Measurements from ENCODE around the gene HFM1.
"Not testable (repeated sequence)": the region's sequence is repeated elsewhere in the genome, so short reads cannot be mapped to it uniquely, and the experiment has no call there.

Gene HFM1

GRCh38 chr1:91406773-91407389 is 2.2 kb upstream of the HFM1 start:
- Histone ChIP-seq H3K27me3 (ENCODE audit: control insufficient read depth, insufficient read depth, low read length) (peaks cover 16% of the 10 kb centered on the region), H3K9ac (ENCODE audit: low read depth, low read length) (no peak overlapping the region), H3K36me3 (ENCODE audit: insufficient read depth, low read length) (no peaks in the 10 kb centered on the region)

DNA sequence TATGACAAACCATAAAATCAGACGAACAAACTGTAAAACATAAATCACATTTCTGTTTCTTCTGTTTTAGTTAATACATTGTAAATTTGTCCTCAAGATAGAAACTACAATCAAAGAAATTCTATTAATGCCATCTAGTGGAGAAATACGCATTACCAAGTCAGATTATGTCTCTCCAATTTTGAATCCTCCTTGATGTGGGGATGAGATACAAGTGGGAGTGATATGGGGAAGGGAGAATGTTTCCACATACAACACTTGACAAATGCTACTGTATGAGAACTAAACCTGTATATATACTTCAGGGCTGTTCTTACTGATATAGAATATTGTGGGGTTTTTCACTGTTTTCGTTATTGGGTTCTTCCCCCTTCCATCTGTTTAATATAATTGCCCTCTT is 2.6 kb downstream of the HFM1 start:
- peaks cover 5% of the 10 kb centered on the region for H3K27me3 ChIP-seq (ENCODE audit: control insufficient read depth, insufficient read depth, low read length)

More at GRCh38 chr1:91406773-91407389, 2.2 kb upstream of the HFM1 start:
- Histone ChIP-seq H3K9me3 (replicated peaks; ENCODE audit: low read length) (no peaks in the 10 kb centered on the region), H3K4me3 (ENCODE audit: low read length) (no peak overlapping the region), H3K4me2 (ENCODE audit: low read length) (no peak overlapping the region), H3K4me1 (ENCODE audit: control insufficient read depth, insufficient read depth, low read length) (no peaks in the 10 kb centered on the region)

DNA sequence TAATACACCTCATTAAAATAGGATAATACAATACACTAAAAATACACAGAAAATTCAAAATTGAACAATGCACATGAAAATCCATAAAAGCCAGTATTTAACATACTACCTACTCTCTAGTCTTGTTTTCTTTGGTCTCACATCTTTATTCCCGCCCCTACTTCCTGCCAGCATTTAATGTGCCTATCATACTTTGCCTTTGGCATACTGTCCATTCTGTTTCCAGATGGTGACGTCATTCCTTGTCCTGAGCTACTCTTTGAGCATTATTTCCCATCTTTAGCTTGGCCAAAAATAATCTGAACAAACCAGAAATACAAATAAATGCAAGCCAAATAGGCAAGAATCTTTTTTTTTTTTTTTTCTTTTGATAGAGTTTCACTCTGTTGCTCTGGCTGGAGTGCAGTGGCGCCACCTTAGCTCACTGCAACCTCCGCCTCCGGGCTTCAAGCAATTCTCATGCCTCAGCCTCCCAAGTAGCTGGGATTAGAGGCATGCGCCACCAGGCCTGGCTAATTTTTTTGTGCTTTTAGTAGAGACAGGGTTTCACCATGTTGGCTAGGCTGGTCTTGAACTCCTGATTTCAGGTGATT is 4.4 kb downstream of the HFM1 start:
- Histone ChIP-seq H3K9ac (ENCODE audit: low read depth, low read length) (no peak overlapping the region), H3K4me3 (ENCODE audit: low read length) (no peak overlapping the region), H3K27me3 (ENCODE audit: control insufficient read depth, insufficient read depth, low read length) (no peaks in the 10 kb centered on the region), H3K4me1 (ENCODE audit: control insufficient read depth, insufficient read depth, low read length) (no peaks in the 10 kb centered on the region), H3K4me2 (ENCODE audit: low read length) (no peak overlapping the region), H3K9me3 (replicated peaks; ENCODE audit: low read length) (no peaks in the 10 kb centered on the region), H3K36me3 (ENCODE audit: insufficient read depth, low read length) (no peaks in the 10 kb centered on the region)

More for the DNA sequence above, 2.6 kb downstream of the HFM1 start:
- Histone ChIP-seq H3K9me3 (replicated peaks; ENCODE audit: low read length) (no peaks in the 10 kb centered on the region), H3K36me3 (ENCODE audit: insufficient read depth, low read length) (no peaks in the 10 kb centered on the region), H3K9ac (ENCODE audit: low read depth, low read length) (no peak overlapping the region), H3K4me1 (ENCODE audit: control insufficient read depth, insufficient read depth, low read length) (no peaks in the 10 kb centered on the region), H3K4me2 (ENCODE audit: low read length) (no peak overlapping the region), H3K4me3 (ENCODE audit: low read length) (no peak overlapping the region)

- Histone ChIP-seq H3K9me3 (replicated peaks; ENCODE audit: low read length) (no peaks in the 10 kb centered on the region), H3K4me3 (ENCODE audit: low read length) (no peak overlapping the region), H3K4me1 (ENCODE audit: control insufficient read depth, insufficient read depth, low read length) (no peaks in the 10 kb centered on the region), H3K36me3 (ENCODE audit: insufficient read depth, low read length) (no peaks in the 10 kb centered on the region), H3K4me2 (ENCODE audit: low read length) (no peak overlapping the region), H3K9ac (ENCODE audit: low read depth, low read length) (no peak overlapping the region), H3K27me3 (ENCODE audit: control insufficient read depth, insufficient read depth, low read length) (no peaks in the 10 kb centered on the region)
Measured at GRCh38 chr1:91398291-91398690, 6.3 kb downstream of the HFM1 start.

DNA sequence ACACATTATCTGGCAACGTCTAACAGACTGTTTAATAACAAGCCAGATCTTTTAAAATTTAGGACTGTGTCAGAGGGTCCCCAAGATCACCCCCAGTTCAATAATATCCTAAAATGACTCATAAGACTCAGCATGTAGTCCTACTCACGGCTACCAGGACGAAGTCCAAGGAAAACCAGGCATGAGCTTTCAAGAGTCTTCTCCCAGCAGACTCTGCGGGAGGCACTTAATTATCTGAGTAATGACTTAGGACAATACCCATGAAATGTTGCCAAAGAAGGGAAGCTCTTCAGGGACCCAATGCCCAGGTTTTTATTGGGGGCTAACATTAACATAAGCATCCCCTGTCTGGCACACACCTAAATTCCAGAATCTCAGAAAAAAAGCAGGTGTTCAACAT is 7.0 kb downstream of the HFM1 start:
- no peaks in the 10 kb centered on the region for H3K36me3 ChIP-seq (ENCODE audit: insufficient read depth, low read length)
- H3K4me2 ChIP-seq (ENCODE audit: low read length), result no peak overlapping the region
- H3K9me3 ChIP-seq (replicated peaks; ENCODE audit: low read length), result no peaks in the 10 kb centered on the region
- no peaks in the 10 kb centered on the region for H3K27me3 ChIP-seq (ENCODE audit: control insufficient read depth, insufficient read depth, low read length)
- H3K4me3 ChIP-seq (ENCODE audit: low read length), result no peak overlapping the region
- no peak overlapping the region for H3K9ac ChIP-seq (ENCODE audit: low read depth, low read length)
- no peaks in the 10 kb centered on the region for H3K4me1 ChIP-seq (ENCODE audit: control insufficient read depth, insufficient read depth, low read length)

DNA sequence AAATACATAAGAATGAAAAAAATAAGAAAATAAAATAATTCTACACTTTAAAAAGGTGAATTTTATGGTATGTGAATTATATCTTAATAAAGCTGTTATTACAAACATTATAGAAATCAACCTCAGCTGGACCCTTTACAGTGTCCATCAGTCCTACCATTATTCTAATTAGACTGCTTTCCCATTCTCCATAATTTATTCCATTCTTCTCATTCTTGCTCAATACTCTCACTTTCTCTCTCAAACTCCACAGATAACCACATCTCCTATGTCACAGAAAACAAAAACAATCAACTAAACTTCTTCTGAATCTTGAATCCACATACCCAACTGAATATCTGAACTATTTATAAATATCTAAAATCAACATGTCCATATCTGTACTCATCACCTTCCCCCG is 11.6 kb downstream of the HFM1 start:
- Histone ChIP-seq H3K4me2 (ENCODE audit: low read length) (no peak overlapping the region), H3K4me3 (ENCODE audit: low read length) (no peak overlapping the region), H3K27me3 (ENCODE audit: control insufficient read depth, insufficient read depth, low read length) (no peaks in the 10 kb centered on the region), H3K9ac (ENCODE audit: low read depth, low read length) (no peak overlapping the region), H3K36me3 (ENCODE audit: insufficient read depth, low read length) (no peaks in the 10 kb centered on the region), H3K9me3 (replicated peaks; ENCODE audit: low read length) (no peaks in the 10 kb centered on the region), H3K4me1 (ENCODE audit: control insufficient read depth, insufficient read depth, low read length) (no peaks in the 10 kb centered on the region)

DNA sequence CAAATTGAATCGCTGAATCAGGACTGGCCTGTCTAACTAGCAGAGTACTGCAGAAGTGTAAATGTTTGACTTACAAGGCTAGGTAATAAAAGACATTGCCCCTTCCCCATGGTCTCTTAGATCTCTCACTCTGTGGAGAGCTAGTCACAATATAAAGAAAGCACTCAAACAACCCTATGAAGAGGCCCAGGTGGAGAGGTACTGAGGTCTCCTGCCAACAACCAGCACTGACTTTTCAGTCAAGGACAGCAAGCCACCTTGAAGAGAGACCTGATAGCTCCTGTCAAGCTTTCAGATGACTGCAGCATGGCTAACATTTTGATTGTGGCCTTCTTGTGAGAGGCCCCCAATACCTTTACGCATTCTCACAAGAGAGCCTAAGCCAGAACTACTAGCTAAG is 18.5 kb downstream of the HFM1 start:
- Histone ChIP-seq H3K4me2 (ENCODE audit: low read length) (no peak overlapping the region), H3K9ac (ENCODE audit: low read depth, low read length) (no peak overlapping the region), H3K27me3 (ENCODE audit: control insufficient read depth, insufficient read depth, low read length) (no peaks in the 10 kb centered on the region), H3K36me3 (ENCODE audit: insufficient read depth, low read length) (no peaks in the 10 kb centered on the region), H3K4me3 (ENCODE audit: low read length) (no peak overlapping the region), H3K4me1 (ENCODE audit: control insufficient read depth, insufficient read depth, low read length) (no peaks in the 10 kb centered on the region), H3K9me3 (replicated peaks; ENCODE audit: low read length) (no peaks in the 10 kb centered on the region)

GRCh38 chr1:91383456-91383855 is 21.2 kb downstream of the HFM1 start:
- Histone ChIP-seq H3K9ac (ENCODE audit: low read depth, low read length) (no peak overlapping the region), H3K4me1 (ENCODE audit: control insufficient read depth, insufficient read depth, low read length) (no peaks in the 10 kb centered on the region), H3K36me3 (ENCODE audit: insufficient read depth, low read length) (no peaks in the 10 kb centered on the region), H3K27me3 (ENCODE audit: control insufficient read depth, insufficient read depth, low read length) (no peaks in the 10 kb centered on the region), H3K9me3 (replicated peaks; ENCODE audit: low read length) (no peaks in the 10 kb centered on the region), H3K4me2 (ENCODE audit: low read length) (no peak overlapping the region), H3K4me3 (ENCODE audit: low read length) (no peak overlapping the region)

- Histone ChIP-seq H3K27me3 (ENCODE audit: control insufficient read depth, insufficient read depth, low read length) (no peaks in the 10 kb centered on the region), H3K4me3 (ENCODE audit: low read length) (no peak overlapping the region), H3K4me2 (ENCODE audit: low read length) (no peak overlapping the region), H3K4me1 (ENCODE audit: control insufficient read depth, insufficient read depth, low read length) (no peaks in the 10 kb centered on the region), H3K36me3 (ENCODE audit: insufficient read depth, low read length) (no peaks in the 10 kb centered on the region), H3K9me3 (replicated peaks; ENCODE audit: low read length) (no peaks in the 10 kb centered on the region), H3K9ac (ENCODE audit: low read depth, low read length) (no peak overlapping the region)
Measured at GRCh38 chr1:91381844-91382243, 22.8 kb downstream of the HFM1 start.

DNA sequence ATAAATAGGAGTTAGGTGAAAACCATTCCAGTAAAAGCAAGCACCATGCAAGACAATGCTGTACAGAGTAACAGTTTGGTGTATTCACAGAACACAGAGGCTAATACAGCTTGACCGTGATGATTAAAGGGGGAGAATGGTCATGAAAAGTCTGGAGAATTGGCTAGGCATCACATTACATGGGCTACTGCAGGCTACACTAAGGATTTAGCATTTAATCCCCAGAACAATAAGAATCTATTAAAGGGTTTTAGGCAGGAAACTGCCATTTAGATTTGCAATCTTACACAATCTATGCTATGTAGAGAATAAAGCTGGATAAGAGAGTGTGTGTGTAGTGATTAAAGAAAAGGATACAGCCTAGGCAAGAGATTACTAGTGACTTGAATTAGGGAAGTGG is 30.6 kb downstream of the HFM1 start:
- no peak overlapping the region for H3K4me2 ChIP-seq (ENCODE audit: low read length)
- no peaks in the 10 kb centered on the region for H3K9me3 ChIP-seq (replicated peaks; ENCODE audit: low read length)
- H3K4me1 ChIP-seq (ENCODE audit: control insufficient read depth, insufficient read depth, low read length), result no peaks in the 10 kb centered on the region
- no peaks in the 10 kb centered on the region for H3K36me3 ChIP-seq (ENCODE audit: insufficient read depth, low read length)
- H3K4me3 ChIP-seq (ENCODE audit: low read length), result no peak overlapping the region
- H3K27me3 ChIP-seq (ENCODE audit: control insufficient read depth, insufficient read depth, low read length), result no peaks in the 10 kb centered on the region
- H3K9ac ChIP-seq (ENCODE audit: low read depth, low read length), result no peak overlapping the region

- H3K27me3 ChIP-seq (ENCODE audit: control insufficient read depth, insufficient read depth, low read length); H3K9ac ChIP-seq (ENCODE audit: low read depth, low read length); H3K4me2 ChIP-seq (ENCODE audit: low read length); H3K36me3 ChIP-seq (ENCODE audit: insufficient read depth, low read length); H3K4me1 ChIP-seq (ENCODE audit: control insufficient read depth, insufficient read depth, low read length); H3K4me3 ChIP-seq (ENCODE audit: low read length); H3K9me3 ChIP-seq (replicated peaks; ENCODE audit: low read length): not testable (repeated sequence)
Measured at GRCh38 chr1:91372230-91372629, 32.4 kb downstream of the HFM1 start.

DNA sequence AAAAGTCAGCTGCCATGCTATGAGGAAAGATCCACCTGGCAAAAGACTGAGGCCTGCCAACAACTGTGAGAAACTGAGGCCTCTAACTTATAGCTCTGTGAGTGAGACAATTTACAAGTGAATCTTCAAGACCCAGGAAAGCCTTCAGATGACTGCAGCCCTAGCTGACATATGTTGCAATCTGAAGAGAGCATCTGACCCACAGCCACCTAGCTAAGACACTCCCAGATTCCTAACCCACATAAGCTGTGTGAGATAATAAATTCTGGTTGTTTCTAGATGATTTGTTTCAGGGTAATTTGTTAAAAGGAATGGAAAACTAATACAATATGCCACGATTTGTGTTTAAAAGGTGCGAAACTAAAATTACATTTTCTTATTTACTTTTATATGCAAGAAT is 55.1 kb downstream of the HFM1 start:
- no peaks in the 10 kb centered on the region for H3K4me1 ChIP-seq (ENCODE audit: control insufficient read depth, insufficient read depth, low read length)
- no peak overlapping the region for H3K9ac ChIP-seq (ENCODE audit: low read depth, low read length)
- no peaks in the 10 kb centered on the region for H3K27me3 ChIP-seq (ENCODE audit: control insufficient read depth, insufficient read depth, low read length)
- H3K4me2 ChIP-seq (ENCODE audit: low read length), result no peak overlapping the region
- no peak overlapping the region for H3K4me3 ChIP-seq (ENCODE audit: low read length)
- H3K9me3 ChIP-seq (replicated peaks; ENCODE audit: low read length), result no peaks in the 10 kb centered on the region
- no peaks in the 10 kb centered on the region for H3K36me3 ChIP-seq (ENCODE audit: insufficient read depth, low read length)

Measured in skeletal muscle satellite cell (primary cell).